ENCODE measurements around the gene RHBDD3.
"Not testable (repeated sequence)": the region's sequence is repeated elsewhere in the genome, so short reads cannot be mapped to it uniquely, and the experiment has no call there.

RHBDD3 gene

DNA sequence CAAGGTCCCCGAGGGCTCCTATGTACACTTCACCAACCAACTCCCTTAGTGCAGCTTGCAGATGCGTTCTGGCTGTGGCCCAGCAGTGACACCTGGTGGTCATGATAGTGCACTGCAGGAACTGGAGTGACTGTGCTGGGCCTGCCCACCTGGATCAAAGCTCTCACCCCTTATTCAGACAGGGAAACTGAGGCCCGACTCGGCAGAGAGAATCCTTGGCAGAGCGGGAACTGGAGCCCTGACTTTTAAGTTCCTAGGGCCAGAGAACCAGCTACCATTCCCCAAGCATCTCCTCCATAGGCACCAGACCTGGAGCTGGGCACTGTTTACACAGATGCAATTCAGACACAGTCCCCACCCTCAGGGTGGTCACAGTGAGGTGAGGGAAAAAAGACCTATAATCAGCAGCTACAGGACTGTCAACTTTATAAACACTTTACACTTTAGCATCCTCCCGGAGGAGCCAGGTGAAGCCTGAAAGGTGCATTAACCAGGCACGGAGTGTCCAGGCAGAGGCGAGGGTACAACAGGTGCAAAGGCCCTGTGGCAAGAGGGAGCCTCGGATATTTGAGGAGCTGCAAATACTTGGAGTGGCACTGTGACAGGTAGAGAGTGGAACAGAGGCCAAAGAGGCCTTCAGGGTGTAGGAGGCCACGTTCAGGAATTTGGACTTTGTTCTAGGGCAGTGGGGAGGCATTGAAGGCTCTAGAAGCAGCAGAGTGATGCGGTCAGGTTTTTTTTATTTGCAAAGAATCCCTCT is 22.0 kb downstream of the RHBDD3 start:
- peak; percentile 72 for DNase-seq

DNA sequence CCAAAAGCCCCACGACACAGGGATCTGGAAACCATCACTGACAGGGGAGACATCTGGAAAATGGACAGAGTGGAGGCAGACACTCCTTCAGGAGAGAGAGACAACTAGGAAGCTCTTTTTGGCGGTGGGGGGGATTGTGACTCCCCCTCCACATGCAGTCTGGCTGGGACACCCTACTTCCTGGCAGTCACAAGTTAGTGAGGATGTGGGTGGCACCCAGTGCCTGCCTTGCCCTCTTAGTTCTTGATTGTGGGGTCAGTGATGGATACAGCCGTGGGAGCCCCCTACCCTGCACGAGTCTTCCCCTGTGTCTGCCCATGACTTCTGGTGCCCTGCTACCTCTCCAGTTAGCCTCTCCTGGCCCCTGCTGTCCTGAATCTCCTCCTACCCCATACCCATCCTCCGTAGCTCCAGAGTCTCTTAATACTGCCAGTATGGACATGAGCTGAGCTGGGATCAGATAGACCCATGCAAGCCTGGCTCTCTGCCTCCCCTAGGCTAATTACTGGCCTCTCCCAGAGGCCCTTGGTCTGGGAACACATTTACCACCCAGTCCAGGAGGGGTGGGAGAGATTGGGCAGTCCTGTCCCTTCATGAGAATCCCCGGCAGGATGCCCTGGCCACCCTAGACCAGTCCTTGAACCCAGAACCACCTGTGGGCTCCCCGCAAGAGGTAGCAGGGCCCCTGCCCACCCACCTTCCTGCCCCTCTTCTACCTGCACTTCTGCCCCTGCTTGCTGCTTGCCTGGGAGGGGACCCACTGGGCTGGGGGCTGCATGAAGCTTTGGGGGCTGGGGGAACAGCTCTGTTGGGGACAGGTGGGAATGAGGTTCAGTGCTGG is 22.8 kb downstream of the RHBDD3 start:
- DNase-seq, result no peak

DNA sequence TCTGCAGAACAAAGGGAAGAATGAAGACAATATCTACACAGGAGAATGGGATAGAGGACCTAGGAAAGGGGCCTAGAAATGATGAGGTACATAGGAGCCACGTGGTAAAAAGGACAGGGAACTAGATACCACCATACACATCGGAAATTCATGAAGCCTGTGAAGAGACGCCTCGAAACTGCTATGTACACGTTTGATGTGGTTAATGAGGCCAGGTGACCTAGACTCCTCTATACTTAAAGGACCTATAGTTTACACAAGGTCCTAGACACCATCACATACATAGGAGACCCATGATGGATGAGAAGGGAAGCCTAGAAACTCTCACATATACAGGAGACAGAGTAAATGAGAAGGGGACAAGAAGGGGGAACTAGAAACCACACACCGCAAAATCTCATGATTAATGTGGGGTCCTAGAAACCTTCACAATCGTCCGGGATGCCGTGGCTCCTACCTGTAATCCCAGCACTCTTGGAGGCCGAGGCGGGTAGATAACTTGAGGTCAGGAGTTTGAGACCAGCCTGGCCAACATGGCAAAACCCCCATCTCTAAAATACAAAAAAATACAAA is 23.8 kb downstream of the RHBDD3 start:
- no peak for DNase-seq

DNA sequence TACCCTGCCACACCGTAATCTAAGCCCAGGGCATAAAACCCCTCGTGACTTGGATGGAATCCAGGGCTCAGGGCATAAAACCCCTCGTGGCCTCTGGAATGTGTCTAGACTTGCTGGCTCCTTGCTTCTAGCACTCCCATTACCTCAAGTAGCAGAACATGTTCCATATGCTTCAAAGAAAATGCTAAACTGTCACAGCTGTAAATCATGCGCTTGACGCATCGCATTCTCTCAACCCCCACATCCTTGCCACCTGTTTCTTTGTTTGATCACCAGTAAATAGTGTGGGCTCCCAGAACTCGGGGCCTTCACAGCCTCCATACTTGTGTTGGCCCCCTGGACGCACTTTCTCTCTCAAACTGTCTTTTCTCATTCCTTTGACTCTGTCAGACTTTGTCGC is 27.3 kb downstream of the RHBDD3 start:
- DNase-seq, result not testable (repeated sequence)

DNA sequence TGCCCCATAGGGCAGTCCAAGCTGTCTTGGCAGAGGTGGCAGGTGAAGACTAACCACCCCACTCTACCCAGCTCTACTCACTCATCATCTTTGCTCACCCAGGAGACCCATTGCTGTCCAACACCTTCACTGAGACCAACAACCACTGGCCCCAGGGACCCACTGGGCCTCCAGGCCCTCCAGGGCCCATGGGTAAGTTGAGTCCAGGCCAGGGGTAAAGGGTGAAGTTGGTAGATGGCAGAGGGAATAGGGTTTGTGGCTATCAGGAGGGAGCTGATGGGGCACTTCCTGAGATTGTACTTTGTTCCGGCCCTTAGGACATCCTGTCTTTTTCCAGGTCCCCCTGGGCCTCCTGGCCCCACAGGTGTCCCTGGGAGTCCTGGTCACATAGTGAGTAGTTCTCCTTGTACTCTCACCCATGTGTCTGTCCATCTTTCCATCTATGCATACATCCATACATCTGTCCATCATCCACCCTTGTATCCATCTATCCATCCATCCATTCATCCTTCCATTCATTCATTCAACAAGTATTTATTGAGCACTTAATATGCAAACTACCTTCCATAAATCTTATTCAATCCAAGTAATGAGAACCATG is 34.4 kb downstream of the RHBDD3 start:
- no peak for DNase-seq

DNA sequence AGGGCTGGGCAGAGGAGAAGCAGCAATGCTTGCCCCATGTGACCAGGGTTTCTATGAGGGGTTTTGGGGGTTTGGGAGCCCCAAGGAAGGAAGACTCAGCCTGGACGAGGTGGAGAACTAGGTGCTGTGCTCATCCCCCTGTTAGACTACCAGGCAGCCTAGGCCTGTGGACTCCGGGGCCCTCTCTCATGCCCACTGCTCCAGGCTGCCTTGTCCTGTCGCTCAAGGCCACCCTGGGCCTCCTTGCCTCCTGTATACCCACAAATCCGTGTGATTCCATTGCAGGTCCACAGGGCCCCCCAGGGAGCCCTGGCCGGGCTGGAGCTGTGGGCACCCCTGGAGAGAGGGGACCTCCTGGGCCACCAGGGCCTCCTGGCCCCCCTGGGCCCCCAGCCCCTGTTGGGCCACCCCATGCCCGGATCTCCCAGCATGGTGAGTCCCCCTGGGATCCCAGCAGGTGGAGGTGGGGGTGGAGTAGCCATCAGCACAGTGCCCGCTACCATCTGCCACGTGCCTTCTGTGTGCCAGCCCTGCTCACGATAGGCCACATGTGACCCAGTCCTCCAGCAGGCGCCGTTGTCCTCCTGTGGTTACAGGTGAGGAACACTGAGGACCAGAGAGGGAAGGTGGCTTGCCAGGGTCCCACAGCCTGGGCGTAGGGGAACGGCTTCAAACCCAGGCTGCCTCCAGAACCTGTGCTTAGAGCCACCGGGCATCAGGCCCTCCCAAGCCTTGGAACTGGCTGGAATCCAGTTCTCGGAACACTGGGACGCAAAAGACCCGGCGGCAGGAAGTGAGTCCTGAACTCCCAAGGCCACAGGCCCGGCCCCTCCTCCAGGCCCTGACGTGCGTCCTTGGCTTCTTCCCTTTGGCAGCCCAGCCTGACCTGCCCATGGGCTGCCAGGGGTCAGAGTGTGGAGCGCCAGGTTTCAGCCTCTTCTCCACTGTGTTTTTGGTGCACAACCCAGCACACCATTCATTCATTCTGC is 35.5 kb downstream of the RHBDD3 start:
- DNase-seq, result no peak

DNA sequence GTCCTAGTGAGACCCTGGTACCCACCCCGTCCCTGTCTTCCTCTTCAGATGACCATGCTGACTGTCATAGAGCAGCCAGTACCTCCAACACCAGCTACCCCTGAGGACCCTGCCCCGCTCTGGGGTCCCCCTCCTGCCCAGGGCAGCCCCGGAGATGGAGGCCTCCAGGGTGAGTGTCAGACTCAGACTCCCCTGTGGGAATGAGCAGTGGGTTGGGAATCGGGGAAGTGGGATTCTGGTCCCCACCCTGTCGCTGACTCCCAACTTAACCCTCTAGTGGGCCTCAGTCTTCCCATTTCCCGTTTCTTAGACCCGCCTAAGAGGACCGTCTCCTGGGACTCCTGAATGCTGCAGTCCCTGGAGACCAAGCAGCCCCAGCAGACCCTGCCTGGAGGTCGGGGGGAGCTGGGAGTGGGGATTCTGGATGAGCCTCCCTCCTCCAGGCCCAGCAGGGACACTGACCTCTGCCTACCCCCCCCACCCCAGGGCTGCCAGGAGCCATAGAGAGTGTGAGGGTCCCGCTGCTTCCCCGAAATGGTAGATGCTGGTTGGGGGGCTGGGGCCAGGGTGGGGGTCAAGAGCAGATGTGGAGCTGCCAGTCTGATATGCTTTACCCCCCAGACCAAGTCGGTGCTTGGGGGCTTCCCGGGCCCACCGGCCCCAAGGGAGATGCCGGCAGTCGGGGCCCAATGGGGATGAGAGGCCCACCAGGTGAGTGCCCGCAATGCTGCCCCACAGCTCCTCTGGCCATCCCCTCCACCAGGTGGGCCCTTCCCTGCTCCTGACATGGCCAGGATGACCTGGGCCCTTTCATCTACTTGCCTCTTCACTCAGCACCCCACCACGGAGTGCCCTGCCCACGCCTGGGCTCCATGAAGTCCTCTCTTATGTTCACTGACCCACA is 36.6 kb downstream of the RHBDD3 start:
- DNase-seq, result no peak

DNA sequence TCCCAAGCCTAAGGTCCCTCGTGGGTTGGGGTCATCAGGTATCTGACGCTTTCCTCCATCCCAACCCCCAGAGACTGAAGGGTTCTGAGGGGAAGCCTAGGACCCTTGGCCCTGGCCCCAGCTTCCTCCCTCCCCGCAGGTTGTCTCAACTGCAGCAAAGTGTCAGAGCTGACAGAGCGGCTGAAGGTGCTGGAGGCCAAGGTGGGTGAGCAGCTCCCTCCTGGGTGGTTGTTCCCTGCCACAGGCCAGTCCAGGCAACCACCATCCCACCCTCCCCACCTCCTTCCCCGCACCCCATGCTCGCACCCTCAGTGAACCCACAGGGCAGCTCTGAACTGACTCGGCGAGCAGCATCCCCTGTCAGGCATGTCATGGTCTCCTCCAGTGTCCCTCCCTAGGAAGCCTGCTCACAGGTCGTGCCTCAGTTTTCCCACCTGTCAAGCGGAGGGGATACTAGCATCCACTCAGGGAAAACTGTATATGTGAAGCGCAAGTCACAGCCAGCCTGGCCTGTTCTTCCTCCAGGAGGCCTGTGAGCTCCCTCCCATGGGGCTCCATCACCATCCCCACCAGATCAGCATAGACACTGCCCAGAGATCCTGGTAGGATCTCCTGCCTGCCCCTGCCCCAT is 41.3 kb downstream of the RHBDD3 start:
- DNase-seq, result no peak

DNA sequence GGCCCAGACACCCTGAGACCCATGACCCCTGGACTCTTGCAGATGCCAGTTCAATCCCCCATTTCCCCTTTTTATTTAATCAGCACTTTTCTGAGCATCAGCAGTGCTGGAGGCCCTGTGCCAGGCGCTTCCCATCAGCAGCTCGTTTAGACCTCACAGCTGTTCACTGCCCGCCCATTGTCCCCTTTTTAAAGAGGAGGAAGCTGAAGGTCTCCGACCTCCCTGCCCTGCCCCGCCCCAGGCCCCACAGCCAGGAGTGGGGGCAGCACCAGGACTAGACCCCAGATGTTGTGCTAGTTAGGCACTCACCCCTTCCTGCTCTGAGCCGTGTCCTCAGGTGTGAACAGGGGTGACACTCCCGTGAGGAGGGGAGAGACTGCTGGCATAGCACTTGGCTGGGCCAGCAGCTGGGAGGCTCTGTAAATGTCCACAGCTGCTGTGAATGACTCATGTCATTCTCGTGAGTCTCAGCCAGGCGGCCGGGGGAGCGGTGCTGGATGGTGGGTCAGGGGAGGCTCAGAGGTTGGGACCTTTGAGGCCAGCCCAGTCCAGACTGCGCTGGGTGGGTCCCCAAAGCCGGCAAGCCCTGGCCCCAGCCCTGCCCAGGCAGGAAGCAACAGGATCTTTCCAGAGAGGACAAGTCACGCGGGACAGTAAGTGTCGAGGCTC is 42.2 kb downstream of the RHBDD3 start:
- no peak for DNase-seq

DNA sequence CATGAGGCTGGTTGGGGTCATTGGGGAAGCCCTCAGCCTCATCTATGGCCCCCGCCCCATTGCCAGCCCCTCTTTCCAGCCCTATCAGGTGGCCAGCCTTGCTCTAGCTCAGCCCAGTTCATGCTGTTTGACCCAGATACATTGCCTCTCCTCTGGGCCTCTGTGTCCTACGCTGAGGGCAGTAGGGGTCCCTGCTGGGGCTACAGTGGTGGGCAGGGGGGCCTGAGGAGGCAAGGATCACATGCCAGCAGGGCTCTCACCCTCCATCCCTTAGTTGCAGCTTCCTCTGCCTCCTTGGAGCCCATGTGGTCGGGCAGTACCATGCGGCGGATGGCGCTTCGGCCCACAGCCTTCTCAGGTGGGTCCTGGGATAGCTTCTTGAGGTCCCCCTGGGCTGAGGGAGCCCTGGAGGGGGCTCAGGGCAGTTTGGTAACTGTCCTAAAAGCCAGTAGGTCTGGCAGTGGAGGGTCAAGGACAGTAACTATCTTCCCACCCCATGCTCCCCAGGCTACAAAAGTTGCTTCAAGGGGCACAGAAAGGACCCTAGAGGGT is 42.8 kb downstream of the RHBDD3 start:
- DNase-seq, result no peak

DNA sequence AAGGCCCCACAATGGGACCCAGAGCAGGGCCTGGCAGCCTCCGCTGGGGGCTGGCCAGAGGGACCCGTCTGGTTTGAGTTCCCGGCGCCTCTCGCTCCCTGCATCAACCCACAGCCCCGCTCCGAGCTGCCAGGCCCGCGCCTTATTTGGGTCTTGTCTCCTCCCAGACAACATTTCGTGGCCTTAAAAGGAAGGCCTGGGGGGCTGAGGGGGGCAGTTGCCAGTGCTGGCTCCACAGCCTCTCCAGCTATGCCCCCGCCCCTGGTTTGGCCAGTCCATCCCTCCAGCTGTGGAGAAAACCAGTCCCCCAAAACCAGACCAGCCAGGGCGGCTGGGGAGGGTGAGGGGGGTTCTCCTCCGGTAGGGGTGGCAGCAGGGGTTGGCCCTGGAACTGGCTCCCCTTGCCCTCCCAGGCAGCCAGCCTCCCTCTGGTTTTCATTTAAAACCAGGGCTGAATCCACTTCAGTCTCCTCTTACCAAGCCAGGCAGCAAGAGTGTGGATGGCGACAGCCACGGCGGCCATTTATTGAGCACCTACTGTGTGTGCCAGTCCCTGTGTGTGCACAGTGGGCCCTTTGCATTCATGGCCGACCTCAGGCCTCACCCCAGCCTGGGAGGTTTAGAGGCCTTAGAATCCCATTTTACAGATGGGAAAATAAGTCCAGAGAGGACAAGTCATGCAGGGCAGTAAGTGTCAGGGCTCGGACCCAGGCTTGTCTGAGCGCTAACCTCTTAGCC is 43.5 kb downstream of the RHBDD3 start:
- no peak for DNase-seq

DNA sequence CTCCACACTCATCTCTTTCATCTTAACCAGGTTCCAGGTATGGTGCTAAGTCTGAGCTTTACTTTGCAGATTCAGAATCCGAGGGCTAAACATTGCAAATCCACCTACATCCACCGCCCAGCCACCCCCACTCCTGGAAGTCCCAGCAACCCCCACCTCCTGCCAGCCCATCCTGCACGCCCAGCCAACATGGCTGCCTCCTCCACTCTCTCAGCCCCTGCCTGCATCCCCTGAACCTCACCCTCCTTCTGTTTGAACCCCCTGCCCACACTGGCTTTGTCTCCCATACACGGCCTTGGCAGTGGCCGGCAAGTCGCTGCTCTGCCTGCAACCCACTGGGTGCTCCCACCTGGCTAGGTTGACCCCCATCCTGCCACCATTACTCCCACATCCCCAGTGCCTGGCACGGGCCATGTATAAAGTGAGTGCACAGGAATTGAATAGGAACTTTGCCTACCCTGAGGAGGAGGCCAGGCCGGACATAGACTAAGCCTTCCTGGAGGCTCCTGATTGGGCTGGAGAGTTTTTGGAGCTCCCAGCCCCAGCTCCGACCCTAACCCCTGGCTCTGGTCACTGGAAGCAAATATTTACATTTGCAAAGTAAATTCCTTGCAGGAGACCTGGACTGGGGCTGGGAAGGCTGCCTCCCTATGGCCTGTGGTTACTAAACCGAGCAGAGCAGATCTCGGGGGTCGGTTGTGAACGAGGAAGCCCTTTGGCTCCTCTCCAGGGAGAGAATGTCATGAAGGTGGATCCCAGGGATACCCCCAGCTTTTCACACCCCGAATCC is 47.7 kb downstream of the RHBDD3 start:
- DNase-seq, result no peak

DNA sequence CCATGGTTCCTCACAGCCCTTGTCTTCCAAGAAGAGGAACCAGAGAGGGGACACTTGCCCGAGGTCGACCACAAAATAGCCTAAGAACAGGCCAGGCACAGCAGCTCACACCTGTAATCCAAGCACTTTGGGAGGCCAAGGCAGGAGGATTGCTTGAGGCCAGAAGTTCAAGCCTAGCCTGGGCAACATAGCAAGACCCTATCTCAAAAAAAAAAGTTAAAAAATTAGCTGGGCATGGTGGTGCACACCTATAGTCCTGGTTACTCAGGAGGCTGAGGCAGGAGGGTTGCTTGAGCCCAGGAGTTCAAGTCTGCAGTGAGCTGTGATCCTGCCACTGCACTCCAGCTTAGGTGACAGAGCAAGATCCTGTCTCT is 48.4 kb downstream of the RHBDD3 start:
- not testable (repeated sequence) for DNase-seq

DNA sequence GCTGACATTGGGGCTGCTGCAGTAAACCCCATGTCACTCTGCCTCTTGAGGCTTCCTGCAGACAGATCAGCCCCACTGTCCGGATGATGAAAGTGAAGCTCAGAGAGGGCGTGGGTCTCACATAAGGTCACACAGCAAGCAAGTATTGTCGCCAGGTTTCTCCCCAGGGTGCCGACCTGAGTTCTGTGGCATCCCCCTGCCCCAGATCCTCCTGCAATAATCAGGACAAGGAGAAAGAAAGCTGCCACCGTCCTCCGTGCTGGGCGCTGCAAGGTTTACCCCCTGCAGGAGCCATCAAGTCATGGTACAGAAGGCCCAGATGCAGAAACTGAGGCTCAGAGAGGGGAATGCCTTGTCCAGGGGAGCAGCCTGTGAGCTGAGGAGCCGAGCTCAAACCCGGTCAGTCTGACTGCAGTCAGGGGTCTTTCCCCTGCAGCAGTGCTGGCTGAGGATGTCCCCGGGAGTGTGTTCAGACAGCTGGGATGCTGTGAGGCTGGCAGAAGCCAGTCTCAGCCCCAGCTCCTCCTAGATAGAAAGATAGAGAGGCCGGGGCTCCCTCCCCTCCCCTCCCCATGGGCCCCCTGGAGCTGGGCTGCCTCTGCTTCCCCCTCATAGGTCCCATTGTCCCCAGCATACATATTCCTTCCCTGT is 48.9 kb downstream of the RHBDD3 start:
- no peak for DNase-seq

DNA sequence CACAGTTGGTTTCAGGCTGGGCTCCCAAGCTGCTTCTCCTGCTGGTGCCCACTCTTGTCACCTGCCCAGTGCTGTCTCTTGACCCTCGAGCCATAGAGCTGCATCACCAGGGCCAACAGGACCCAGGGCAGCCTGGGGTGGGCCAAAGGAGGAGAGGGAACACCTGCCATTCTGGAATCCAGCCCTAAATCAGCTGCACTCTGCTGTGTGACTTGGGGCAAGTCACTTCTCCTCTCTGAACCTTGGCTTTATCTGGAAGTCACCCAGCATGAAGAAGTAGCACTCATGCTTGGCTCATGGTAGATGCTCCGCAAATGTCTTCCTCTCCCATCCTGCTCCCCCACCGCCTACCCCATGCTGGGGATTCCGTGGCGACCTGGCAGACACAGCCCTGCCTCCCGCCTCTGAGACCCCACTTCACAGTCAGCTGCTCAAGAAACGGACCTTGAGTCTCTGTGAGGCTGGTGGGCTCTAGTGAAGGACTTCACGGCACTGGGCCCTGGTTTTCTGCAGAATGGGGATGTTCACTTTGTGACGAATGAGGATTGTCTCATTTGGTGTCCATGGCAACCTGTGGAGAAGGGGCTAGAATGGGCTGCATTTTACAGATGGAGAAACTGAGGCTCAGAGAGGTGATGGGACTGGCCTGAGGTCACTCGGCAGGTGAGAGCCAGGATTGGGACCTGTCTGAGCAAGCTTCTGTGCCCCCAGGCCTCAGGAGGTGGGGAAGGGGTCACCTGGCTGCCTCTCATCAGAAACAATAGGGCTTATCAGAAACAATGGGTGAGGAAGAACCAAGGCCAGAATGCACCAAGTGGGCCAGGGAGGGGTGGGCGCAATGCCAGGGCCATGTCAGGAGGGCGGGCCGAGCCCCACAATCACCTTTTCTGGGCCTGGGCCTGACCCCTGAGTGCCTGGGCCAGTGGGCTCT is 49.7 kb downstream of the RHBDD3 start:
- no peak for DNase-seq

DNA sequence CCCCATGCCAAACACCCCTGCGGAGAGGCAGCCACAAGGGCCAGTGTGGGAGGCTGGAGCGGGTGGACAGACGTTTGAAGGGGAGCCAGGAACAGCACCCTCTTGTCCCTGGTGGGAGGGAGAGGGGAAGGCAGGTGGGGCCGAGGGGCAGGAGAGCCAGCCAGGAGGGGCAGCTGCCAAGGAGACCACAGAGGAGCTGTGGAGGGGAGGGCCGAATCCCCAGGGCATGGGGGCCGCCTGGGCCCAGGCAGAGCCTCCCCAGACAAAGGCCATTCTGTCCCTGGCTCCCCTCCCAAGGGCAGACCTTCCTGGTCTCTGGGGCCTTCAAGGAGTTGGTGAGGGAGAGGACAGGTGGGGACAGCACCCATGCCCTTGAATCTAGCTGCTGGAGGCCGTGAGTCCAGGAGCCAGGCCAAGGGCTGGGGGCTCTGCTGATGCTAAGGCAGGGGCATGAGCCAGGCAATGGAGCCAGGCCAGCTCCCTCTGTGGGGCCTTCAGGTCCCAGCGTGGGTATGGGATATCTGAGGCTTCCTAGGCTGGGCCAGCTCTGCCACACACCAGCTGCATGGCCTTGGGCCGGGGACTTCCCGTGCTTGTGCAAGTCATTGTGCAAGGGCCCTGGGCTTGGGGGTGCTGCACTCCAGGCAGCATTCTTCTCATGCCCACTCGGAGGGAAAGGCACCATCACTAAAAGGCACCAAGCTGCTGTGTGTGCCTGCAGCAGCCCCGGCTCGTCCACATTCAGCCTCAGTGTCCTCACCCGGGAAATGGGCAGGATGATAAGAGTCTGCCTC is 50.7 kb downstream of the RHBDD3 start:
- DNase-seq, result no peak

All from stimulated activated CD4-positive, alpha-beta T cell treated with anti-CD3 and anti-CD28 coated beads, Interleukin-1b, Interleukin-23, amount 100 ng/mL, for 48 hours (primary cell).